CD4-positive, alpha-beta T cell treated with Interleukin-4 for 1 hour (primary cell): ENCODE measurements around the gene MLYCD.

Source experiments
- DNase-seq, 2 donors: peaks; one replicate each; pipeline ENCODE4 v3.0.0-alpha.2; 2020 to 2022

Gene MLYCD

GRCh38 chr16:83899978-83900377, 1.1 kb downstream of the MLYCD start:
- DNase-seq, result no peak

DNA sequence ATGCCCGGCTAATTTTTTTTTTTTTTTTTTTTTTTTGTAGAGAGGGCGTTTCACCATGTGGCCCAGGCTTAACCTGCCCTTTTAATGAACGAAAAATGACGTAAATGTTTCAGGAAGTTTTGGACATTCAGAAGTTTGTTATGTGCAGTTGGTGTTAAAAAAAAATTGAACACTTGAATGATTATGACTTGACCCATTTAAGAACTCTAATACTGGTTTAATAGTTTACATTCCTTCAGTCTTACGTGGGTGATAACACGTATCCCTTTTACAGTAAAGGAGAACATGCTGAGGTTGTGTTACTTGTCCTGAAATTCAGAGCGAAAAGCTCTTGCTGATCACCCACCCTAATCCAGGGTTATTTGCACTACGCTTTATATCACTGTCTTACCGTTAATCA, 1.7 kb downstream of the MLYCD start:
- DNase-seq, result no peak

DNA sequence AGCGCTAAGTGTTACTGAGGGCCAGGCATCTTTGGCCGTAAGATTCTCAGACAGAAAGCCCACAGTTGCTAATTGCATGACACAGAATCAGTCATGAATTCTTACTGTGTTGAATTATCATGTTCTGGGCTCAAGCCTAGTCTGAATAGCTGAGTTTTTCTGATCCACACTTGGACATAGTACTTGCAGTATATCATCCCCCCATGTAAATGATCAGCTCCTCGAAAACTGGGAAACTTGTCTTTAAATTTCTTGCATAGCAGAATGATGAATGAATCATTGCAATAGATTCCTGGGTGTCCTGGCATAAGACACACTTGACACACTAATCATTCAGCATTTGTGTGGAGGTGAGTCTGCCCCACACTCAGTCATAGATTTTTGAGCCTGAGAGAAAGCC, 2.2 kb downstream of the MLYCD start:
- no peak for DNase-seq

DNA sequence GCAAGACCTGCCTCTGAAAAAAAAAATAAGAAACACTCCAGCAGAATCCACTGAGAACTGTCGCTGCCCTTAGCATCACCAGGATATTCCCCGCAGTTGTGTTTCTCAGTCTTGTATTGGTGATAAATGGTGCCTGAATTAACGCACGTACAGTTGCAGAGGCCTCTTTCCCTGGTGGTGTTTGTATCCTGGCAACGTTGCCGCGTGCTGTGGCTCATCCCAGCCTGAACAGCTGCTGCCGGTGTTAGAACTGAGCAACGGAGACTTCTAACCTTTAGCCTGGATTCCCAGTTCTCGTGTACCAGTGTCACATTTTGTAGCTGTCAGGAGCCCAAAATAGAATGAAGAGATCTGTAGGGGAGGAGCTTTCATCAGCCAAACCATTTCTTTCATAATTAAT, 4.8 kb downstream of the MLYCD start:
- DNase-seq, result no peak

- no peak for DNase-seq
Observed at GRCh38 chr16:83906683-83907082, 7.8 kb downstream of the MLYCD start.

DNA sequence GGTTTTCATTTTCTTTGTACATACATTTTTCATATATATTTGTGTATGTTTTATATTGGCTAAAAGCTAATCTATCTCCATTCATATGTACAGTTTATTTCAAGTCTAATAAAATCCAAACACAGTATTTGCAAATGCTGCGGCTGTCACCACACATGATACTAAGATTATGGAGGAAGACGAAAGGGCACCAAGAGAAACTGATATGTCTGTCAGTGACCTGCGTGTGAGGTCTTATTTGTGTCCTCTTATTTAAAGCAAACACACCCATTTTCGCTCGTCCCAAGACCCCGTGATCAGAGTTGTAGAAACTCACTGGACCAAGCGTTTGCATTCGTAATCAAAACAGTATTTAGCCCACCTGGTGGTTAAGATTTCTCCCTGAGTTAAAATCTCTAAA, 8.2 kb downstream of the MLYCD start:
- no peak for DNase-seq

GRCh38 chr16:83907631-83908250, 8.8 kb downstream of the MLYCD start:
- no peak for DNase-seq

- no peak for DNase-seq
Observed at GRCh38 chr16:83908798-83909197, 9.9 kb downstream of the MLYCD start.

DNA sequence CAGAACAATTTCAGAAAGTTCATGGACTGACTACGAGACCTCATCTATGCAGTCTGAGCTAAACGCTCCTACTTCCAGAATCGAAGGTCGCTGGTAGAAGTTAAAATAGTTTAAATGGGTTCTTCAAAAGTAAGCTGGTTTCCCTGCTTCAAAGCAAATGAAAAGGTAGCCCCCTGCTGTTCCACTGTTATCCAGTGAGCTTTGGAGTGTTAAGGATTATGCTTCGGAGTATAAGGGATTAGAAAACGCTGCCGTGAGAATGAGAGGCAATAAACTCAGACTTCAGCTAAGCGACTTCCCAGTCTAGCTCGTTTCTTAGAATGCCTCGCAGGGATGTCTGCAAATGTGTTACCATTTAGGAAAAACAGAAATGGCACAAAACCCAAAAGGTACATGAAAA, 12.4 kb downstream of the MLYCD start:
- no peak for DNase-seq

- no peak for DNase-seq
Observed at GRCh38 chr16:83912519-83913244, 13.8 kb downstream of the MLYCD start.

DNA sequence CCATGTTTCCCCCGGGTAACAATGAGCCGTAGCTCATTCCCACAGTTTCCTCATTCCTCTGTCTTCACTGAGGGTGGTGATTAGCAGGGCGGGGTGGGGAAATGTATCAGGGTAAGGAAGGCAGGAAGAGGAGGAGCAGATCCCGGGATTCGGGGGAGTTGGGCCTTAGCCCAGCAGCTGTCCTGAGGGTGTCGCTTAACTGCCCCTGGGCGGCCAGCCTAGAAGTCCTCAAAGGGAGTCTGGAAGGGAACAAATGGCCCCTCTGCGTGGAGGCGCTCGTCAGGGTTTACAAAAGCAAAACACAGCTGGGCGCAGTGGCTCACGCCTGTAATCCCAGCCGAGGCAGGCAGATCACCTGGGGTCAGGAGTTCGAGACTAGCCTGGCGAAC, 14.3 kb downstream of the MLYCD start:
- DNase-seq, result no peak

DNA sequence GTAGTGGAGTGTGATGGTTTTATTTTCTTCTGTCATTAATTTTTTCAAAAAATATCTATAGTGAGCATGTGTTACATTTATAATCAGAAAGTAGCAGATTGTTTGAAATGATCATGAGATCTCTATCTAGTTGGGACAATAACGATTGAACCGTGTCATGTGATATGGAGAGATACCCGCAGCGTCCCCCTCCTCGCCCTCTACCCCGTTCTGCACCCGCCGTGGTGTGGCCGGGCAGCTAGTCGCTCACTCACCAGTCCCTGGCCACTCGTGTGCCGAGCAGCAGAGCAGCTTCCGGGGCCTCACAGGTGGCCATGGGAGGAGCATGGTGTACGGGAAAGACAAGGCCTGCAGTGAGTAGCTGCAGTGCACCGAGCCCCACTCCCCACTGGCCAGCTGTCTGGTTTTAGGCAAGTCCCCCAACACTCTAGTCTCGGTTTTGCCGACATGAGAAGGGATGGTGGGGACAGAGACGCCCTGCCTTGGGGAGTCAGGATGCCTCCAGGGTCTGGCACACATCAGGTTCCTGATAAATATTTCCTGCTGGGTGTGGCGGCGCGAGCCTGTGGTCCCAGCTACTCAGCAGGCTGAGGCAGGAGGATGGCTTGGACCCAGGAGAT, 15.3 kb downstream of the MLYCD start:
- DNase-seq, result no peak

DNA sequence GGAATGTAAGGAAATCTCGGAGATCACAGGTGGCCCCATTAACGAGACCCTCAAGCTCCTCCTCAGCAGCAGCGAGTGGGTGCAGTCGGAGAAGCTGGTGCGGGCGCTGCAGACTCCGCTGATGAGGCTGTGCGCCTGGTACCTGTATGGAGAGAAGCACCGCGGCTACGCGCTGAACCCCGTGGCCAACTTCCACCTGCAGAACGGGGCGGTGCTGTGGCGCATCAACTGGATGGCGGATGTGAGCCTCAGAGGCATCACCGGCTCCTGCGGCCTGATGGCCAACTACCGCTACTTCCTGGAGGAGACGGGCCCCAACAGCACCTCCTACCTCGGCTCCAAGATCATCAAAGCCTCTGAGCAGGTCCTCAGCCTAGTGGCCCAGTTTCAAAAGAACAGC, 16.2 kb downstream of the MLYCD start:
- no peak for DNase-seq

DNA sequence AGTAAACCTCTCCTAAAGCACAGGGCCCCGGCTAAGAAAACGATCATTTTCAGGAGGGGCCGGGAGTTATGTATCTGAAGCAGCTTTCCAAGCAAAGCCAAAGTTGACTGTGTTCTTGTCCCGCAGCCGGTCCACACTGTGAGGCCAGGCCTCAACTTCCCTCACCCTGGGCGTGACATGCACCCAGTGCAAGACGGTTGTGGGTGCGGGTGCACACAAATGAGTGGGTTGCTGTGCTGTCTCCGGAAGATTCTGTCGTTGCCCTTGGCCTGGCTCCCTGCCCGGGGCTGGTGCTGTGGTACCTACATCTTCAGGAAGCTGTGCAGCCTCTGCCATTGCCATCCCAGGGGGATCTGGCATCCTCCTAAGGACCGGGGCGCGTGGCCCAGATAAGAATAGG, 16.6 kb downstream of the MLYCD start:
- DNase-seq, result no peak

DNA sequence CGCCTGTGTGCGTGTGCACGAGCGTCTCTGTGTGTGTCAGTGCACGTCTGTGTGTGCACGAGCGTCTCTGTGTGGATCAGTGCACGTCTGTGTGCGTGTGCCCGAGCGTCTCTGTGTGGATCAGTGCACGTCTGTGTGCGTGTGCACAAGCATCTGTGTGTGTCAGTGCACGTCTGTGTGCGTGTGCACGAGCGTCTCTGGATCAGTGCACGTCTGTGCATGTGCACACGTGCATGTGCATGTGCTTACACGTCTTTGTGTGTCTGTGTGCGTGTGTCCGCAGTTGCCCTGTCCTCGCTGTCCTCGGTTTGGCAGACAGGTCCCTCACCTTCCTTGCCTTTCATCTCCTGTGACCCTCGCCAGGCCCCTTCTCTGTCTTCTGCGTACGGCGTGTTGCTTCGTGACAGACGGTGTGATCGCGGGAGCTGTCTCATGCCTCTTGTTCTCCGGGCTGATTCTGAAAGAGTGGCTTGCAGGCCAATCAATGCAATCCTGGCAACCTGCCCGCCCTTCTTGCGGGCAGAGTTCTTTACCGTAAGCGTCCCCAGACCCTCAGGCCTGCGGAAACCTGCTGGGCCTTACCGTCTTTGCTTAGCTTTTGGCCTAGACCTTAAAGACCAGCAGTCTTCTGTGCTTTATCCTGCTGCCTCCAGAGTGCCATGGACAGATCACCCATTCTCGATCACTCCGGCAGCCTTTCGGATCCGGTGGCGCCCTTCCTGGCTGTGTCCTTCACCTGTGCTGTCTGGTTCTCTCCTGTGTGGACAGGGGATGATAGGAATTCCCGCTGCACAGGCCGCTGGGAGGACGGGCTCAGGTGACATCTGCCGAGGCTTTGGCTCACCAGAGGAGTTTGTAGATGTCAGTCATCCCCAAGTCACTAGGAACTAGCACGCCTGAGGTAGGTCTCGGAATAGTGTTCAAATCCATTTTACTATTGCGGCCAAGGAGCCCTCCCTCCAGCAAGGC, 18.5 kb downstream of the MLYCD start:
- DNase-seq, result no peak

DNA sequence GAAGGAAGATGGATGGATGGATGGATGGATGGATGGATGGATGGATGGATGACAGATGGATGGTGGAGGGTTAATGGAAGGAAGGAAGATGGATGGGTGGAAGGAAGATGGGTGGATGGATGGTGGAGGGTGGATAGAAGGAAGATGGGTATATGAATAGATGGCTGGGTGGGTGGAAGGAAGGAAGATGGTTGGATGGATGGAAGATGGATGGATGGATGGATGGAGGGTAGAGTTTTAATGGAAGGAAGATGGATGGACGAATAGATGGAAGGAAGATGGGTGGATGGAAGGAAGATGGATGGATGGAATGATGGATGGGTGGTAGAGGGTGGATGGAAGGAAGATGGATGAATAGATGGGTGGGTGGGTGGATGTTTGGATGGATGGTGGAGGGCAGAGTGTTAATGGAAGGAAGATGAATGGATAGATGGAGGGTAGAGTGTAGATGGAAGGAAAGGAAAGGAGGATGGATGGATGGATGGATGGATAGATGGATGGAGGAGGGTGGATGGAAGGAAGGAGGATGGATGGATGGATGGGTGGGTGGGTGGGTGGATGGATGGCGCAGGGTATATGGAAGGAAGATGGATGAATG, 22.1 kb downstream of the MLYCD start:
- no peak for DNase-seq

GRCh38 chr16:83923581-83924365, 24.9 kb downstream of the MLYCD start:
- DNase-seq, result no peak

- DNase-seq, result no peak
Observed at GRCh38 chr16:83924686-83925085, 25.8 kb downstream of the MLYCD start.

- no peak for DNase-seq
Observed at GRCh38 chr16:83925095-83925905, 26.4 kb downstream of the MLYCD start.

- DNase-seq, result no peak
Observed at GRCh38 chr16:83925957-83926725, 27.2 kb downstream of the MLYCD start.
